HEK293 (cell line): ENCODE results near the gene MRPL51.

ENCODE experiments used
- CTCF ChIA-PET: fragments of 350-600 bp; formaldehyde crosslinking; extraction: SDS; loops from one replicate; lab custom pipeline; 2021; ENCODE audit warnings: antibody characterized with exemption; lab: Yijun Ruan, JAX
- POLR2A ChIA-PET: fragments of 300-600 bp; formaldehyde crosslinking; extraction: SDS; loops from one replicate; lab custom pipeline; 2020; ENCODE audit warnings: antibody characterized with exemption, inconsistent platforms; lab: Yijun Ruan, JAX
- H3K27ac ChIP-seq: fragments of 200-500 bp; sonication (Bioruptor generic); 2 replicates; pipeline ENCODE4 v1.5.1; 2014; ENCODE audit warnings: low read depth, low read length, control low read depth, inconsistent platforms; ENCODE audit errors: extremely low read depth
- H3K36me3 ChIP-seq, 2 experiments: fragments of 200-500 bp in 1 of 2; sonication (Bioruptor generic) in 1 of 2; 1 replicate in 1 of 2; 2 replicates in 1 of 2; pipeline ENCODE4 v1.5.1; 2014 to 2017; ENCODE audit warnings: inconsistent platforms in 2 of 2, low read length in 2 of 2; ENCODE audit not compliant: control insufficient read depth in 2 of 2, insufficient read depth in 1 of 2
- H3K4me1 ChIP-seq: fragments of 200-500 bp; sonication (Bioruptor generic); 2 replicates; pipeline ENCODE4 v1.5.1; 2014; ENCODE audit warnings: mild to moderate bottlenecking, low read length, inconsistent platforms; ENCODE audit not compliant: control insufficient read depth, insufficient read depth
- H3K4me3 ChIP-seq: 2 replicates; pipeline ENCODE4 v1.5.1; 2011; ENCODE audit warnings: low read depth, mild to moderate bottlenecking, control low read depth, low read length, moderate library complexity
- H3K9me3 ChIP-seq: fragments of 200-500 bp; sonication (Bioruptor generic); 2 replicates; pipeline ENCODE4 v1.5.1; 2014; ENCODE audit warnings: low read depth, low read length, inconsistent platforms; ENCODE audit not compliant: control insufficient read depth, insufficient read depth
- BCL11A ChIP-seq: fragments of 450-650 bp; formaldehyde crosslinking; IDR thresholded peaks from 2 replicates; pipeline ENCODE4 v1.5.1; 2016; ENCODE audit warnings: low read depth, missing biosample characterization, missing genetic modification characterization
- GFI1B ChIP-seq: fragments of 450-650 bp; formaldehyde crosslinking; IDR thresholded peaks from 2 replicates; pipeline ENCODE4 v1.5.1; 2016; ENCODE audit warnings: missing biosample characterization, missing genetic modification characterization
- HOXA7 ChIP-seq: sonication (generic); formaldehyde crosslinking; IDR thresholded peaks from 2 replicates; pipeline ENCODE4 v1.8.1; 2022; ENCODE audit warnings: missing genetic modification reagents, borderline replicate concordance
- SCRT1 ChIP-seq: fragments of 450-650 bp; formaldehyde crosslinking; IDR thresholded peaks from 2 replicates; pipeline ENCODE4 v1.5.1; 2016; ENCODE audit warnings: missing biosample characterization, missing genetic modification characterization, borderline replicate concordance
- ZBTB17 ChIP-seq: fragments of 450-650 bp; formaldehyde crosslinking; IDR thresholded peaks from 2 replicates; pipeline ENCODE4 v1.5.1; 2016; ENCODE audit warnings: missing biosample characterization, missing genetic modification characterization
- ZFP41 ChIP-seq: fragments of 450-650 bp; formaldehyde crosslinking; IDR thresholded peaks from 2 replicates; pipeline ENCODE4 v1.5.1; 2016; ENCODE audit warnings: missing biosample characterization, missing genetic modification characterization, borderline replicate concordance
- ZNF133 ChIP-seq: fragments of 450-650 bp; formaldehyde crosslinking; IDR thresholded peaks from 2 replicates; pipeline ENCODE4 v1.5.1; 2016; ENCODE audit warnings: missing biosample characterization, missing genetic modification characterization
- ZNF2 ChIP-seq: fragments of 450-650 bp; formaldehyde crosslinking; IDR thresholded peaks from 2 replicates; pipeline ENCODE4 v1.5.1; 2016; ENCODE audit warnings: missing biosample characterization, missing genetic modification characterization
- ZNF221 ChIP-seq: fragments of 450-650 bp; formaldehyde crosslinking; IDR thresholded peaks from 2 replicates; pipeline ENCODE4 v1.5.1; 2017; ENCODE audit warnings: missing biosample characterization, missing genetic modification characterization, borderline replicate concordance
- ZNF23 ChIP-seq: fragments of 450-650 bp; formaldehyde crosslinking; IDR thresholded peaks from 2 replicates; pipeline ENCODE4 v1.5.1; 2016; ENCODE audit warnings: missing biosample characterization, missing genetic modification characterization, borderline replicate concordance
- ZNF341 ChIP-seq: fragments of 450-650 bp; formaldehyde crosslinking; IDR thresholded peaks from 2 replicates; pipeline ENCODE4; 2016; ENCODE audit warnings: low read depth, missing biosample characterization, missing genetic modification characterization
- ZNF423 ChIP-seq: fragments of 450-650 bp; formaldehyde crosslinking; IDR thresholded peaks from 2 replicates; pipeline ENCODE4 v1.5.1; 2016; ENCODE audit warnings: missing biosample characterization, missing genetic modification characterization
- ZNF426 ChIP-seq: fragments of 450-650 bp; formaldehyde crosslinking; IDR thresholded peaks from 2 replicates; pipeline ENCODE4 v1.5.1; 2017; ENCODE audit warnings: missing biosample characterization, missing genetic modification characterization, mild to moderate bottlenecking, inconsistent platforms, moderate library complexity
- ZNF433 ChIP-seq: fragments of 450-650 bp; formaldehyde crosslinking; IDR thresholded peaks from 2 replicates; pipeline ENCODE4 v1.5.1; 2016; ENCODE audit warnings: missing biosample characterization, missing genetic modification characterization, low read depth
- ZNF510 ChIP-seq: fragments of 450-650 bp; formaldehyde crosslinking; IDR thresholded peaks from 2 replicates; pipeline ENCODE4 v1.5.1; 2018; ENCODE audit warnings: mild to moderate bottlenecking, missing genetic modification characterization, missing biosample characterization; ENCODE audit not compliant: insufficient replicate concordance
- ZNF521 ChIP-seq: fragments of 450-650 bp; formaldehyde crosslinking; IDR thresholded peaks from 2 replicates; pipeline ENCODE4 v1.5.1; 2017; ENCODE audit warnings: missing biosample characterization, mild to moderate bottlenecking, missing genetic modification characterization
- ZNF529 ChIP-seq: fragments of 450-650 bp; formaldehyde crosslinking; IDR thresholded peaks from 2 replicates; pipeline ENCODE4 v1.5.1; 2017; ENCODE audit warnings: missing genetic modification characterization, missing biosample characterization; ENCODE audit not compliant: insufficient replicate concordance
- ZNF596 ChIP-seq: fragments of 450-650 bp; IDR thresholded peaks from 2 replicates; pipeline ENCODE4 v1.5.0; 2018; ENCODE audit warnings: missing biosample characterization, mild to moderate bottlenecking, missing genetic modification characterization, moderate library complexity
- ZNF654 ChIP-seq: fragments of 450-650 bp; formaldehyde crosslinking; IDR thresholded peaks from 2 replicates; pipeline ENCODE4 v1.5.1; 2016; ENCODE audit warnings: low read depth, missing biosample characterization, missing genetic modification characterization
- ZNF658 ChIP-seq: fragments of 450-650 bp; formaldehyde crosslinking; IDR thresholded peaks from 2 replicates; pipeline ENCODE4; 2016; ENCODE audit warnings: missing biosample characterization, missing genetic modification characterization
- ZNF707 ChIP-seq: fragments of 450-650 bp; formaldehyde crosslinking; IDR thresholded peaks from 2 replicates; pipeline ENCODE4 v1.5.1; 2016; ENCODE audit warnings: missing biosample characterization, missing genetic modification characterization
- ZNF843 ChIP-seq: fragments of 450-650 bp; formaldehyde crosslinking; IDR thresholded peaks from 2 replicates; pipeline ENCODE4 v1.5.1; 2016; ENCODE audit warnings: missing biosample characterization, missing genetic modification characterization
- ZSCAN30 ChIP-seq: fragments of 450-650 bp; IDR thresholded peaks from 2 replicates; pipeline ENCODE4 v1.5.1; 2018; ENCODE audit warnings: missing biosample characterization, mild to moderate bottlenecking, missing genetic modification characterization, moderate library complexity
- TF ChIP-seq, protein P1 (sequence below): fragments of 450-650 bp; formaldehyde crosslinking; IDR thresholded peaks from 2 replicates; pipeline ENCODE4 v1.5.1; 2016; ENCODE audit warnings: missing biosample characterization, missing genetic modification characterization
- TF ChIP-seq, protein P2 (sequence below): fragments of 450-650 bp; formaldehyde crosslinking; IDR thresholded peaks from 2 replicates; pipeline ENCODE4 v1.5.1; 2016; ENCODE audit warnings: missing biosample characterization, missing genetic modification characterization
- TF ChIP-seq, protein P3 (sequence below): fragments of 450-650 bp; formaldehyde crosslinking; IDR thresholded peaks from 2 replicates; pipeline ENCODE4; 2016; ENCODE audit warnings: missing biosample characterization, missing genetic modification characterization
- TF ChIP-seq, protein P4 (sequence below): fragments of 450-650 bp; formaldehyde crosslinking; IDR thresholded peaks from 2 replicates; pipeline ENCODE4 v1.5.1; 2017; ENCODE audit warnings: missing biosample characterization, missing genetic modification characterization

Gene MRPL51

DNA sequence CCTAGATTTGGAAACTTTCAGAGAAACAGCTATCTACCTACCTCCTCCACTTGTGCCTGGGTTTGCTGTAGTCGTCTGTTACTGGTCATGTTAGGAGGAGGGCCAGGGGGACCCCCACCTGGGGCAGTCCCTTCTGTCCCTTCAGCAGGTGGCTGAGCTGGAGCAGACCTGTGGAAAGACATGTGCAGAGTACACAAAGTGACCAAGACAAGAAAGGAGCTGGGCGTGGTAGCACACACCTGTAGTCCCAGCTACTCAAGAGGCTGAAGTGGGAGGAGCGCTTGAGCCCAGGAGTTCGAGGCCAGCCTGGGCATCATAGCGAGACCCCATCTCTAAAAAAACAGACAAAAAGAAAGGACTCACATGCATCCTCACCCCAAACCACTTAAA lies 26.9 kb downstream of the MRPL51 start:
- POLR2A ChIA-PET: interaction anchor here (0.5 to 2.2 kb wide), 7 partner anchors 9 to 143 kb away, joined by 3 to 13 read pairs (median 3); partner anchors contain the start of gene GAPDH
- no peak for TF ChIP-seq ZNF341 (tag by site-specific recombination)
- TF ChIP-seq SCRT1: no peak
- no peak for TF ChIP-seq ZNF433
- no peak for TF ChIP-seq GFI1B (tag by site-specific recombination)
- no peak for TF ChIP-seq ZNF596 (tag by site-specific recombination)
- TF ChIP-seq, protein P1, sequence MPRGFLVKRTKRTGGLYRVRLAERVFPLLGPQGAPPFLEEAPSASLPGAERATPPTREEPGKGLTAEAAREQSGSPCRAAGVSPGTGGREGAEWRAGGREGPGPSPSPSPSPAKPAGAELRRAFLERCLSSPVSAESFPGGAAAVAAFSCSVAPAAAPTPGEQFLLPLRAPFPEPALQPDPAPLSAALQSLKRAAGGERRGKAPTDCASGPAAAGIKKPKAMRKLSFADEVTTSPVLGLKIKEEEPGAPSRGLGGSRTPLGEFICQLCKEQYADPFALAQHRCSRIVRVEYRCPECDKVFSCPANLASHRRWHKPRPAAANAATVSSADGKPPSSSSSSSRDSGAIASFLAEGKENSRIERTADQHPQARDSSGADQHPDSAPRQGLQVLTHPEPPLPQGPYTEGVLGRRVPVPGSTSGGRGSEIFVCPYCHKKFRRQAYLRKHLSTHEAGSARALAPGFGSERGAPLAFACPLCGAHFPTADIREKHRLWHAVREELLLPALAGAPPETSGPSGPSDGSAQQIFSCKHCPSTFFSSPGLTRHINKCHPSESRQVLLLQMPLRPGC: no peak
- TF ChIP-seq ZNF707 (tag by site-specific recombination): no peak
- no peak for TF ChIP-seq ZFP41 (tag by site-specific recombination)
- TF ChIP-seq, protein P2, sequence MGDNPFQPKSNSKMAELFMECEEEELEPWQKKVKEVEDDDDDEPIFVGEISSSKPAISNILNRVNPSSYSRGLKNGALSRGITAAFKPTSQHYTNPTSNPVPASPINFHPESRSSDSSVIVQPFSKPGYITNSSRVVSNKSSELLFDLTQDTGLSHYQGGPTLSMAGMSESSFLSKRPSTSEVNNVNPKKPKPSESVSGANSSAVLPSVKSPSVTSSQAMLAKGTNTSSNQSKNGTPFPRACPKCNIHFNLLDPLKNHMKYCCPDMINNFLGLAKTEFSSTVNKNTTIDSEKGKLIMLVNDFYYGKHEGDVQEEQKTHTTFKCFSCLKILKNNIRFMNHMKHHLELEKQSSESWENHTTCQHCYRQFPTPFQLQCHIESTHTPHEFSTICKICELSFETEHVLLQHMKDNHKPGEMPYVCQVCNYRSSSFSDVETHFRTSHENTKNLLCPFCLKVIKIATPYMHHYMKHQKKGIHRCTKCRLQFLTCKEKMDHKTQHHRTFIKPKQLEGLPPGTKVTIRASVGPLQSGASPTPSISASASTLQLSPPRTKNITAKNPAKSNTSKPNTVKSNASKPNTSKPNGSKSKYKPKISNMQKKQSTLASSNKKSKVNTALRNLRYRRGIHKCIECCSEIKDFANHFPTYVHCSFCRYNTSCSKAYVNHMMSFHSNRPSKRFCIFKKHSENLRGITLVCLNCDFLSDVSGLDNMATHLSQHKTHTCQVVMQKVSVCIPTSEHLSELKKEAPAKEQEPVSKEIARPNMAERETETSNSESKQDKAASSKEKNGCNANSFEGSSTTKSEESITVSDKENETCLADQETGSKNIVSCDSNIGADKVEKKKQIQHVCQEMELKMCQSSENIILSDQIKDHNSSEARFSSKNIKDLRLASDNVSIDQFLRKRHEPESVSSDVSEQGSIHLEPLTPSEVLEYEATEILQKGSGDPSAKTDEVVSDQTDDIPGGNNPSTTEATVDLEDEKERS: no peak
- TF ChIP-seq, protein P3, sequence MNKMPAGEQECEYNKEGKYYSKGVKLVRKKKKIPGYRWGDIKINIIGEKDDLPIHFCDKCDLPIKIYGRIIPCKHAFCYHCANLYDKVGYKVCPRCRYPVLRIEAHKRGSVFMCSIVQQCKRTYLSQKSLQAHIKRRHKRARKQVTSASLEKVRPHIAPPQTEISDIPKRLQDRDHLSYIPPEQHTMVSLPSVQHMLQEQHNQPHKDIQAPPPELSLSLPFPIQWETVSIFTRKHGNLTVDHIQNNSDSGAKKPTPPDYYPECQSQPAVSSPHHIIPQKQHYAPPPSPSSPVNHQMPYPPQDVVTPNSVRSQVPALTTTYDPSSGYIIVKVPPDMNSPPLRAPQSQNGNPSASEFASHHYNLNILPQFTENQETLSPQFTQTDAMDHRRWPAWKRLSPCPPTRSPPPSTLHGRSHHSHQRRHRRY (tag by site-specific recombination): no peak
- TF ChIP-seq ZNF529 (tag by site-specific recombination): no peak
- no peak for TF ChIP-seq BCL11A (tag by site-specific recombination)
- no peak for TF ChIP-seq ZNF658
- TF ChIP-seq, protein P4, sequence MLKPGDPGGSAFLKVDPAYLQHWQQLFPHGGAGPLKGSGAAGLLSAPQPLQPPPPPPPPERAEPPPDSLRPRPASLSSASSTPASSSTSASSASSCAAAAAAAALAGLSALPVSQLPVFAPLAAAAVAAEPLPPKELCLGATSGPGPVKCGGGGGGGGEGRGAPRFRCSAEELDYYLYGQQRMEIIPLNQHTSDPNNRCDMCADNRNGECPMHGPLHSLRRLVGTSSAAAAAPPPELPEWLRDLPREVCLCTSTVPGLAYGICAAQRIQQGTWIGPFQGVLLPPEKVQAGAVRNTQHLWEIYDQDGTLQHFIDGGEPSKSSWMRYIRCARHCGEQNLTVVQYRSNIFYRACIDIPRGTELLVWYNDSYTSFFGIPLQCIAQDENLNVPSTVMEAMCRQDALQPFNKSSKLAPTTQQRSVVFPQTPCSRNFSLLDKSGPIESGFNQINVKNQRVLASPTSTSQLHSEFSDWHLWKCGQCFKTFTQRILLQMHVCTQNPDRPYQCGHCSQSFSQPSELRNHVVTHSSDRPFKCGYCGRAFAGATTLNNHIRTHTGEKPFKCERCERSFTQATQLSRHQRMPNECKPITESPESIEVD (tag by site-specific recombination): no peak
- no peak for TF ChIP-seq ZNF510 (tag by site-specific recombination)
- no peak overlapping the region for H3K27ac ChIP-seq

DNA sequence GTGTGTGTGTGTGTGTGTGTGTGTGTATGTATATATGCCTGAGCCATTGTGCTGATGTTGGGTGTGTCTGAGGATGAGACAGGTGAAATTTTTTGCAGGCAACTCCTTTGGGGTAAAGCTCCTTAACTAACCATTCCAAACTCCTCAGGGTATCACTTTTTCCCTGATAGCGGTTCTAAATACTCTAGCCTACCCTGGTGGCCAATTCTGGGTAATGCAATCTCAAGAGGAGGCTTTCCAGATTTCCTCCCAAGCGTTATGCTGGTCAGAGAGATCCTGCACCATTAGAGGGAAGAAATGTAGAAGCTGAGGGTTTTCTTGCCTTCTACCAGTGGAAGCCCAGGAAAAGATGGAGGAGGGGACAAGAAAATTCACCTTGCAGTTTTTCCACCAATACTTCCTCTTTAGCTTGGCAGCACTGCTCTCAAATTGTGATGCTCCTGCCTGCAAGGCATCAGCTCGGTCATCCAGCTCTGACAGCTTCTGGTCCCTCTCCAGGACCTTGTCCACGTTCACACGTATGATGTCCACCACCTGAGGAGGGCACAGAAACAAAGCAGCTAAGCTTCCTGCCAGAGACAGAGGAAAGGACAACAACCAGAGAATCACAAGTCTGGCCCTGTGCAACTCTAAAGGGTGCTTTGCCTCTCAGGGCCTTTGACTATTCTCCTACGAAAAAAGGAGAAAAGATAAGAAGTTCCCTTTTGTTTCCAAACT lies 27.4 kb downstream of the MRPL51 start:
- ChIA-PET POLR2A (interaction anchor here (0.9 to 2.2 kb wide), 9 partner anchors 9 to 143 kb away, joined by 3 to 13 read pairs (median 3); partner anchors contain the start of genes GAPDH and TAPBPL), CTCF (interaction anchor here (0.6 to 2.2 kb wide), 66 partner anchors 9 to 1024 kb away, joined by 3 to 73 read pairs (median 4); partner anchors contain the start of genes CD27, MRPL51 and TAPBPL)
- H3K4me3 ChIP-seq: no peak overlapping the region
- peaks cover 9 to 62% of the 10 kb centered on the region in 2 experiments for H3K36me3 ChIP-seq
- H3K9me3 ChIP-seq: no peaks in the 10 kb centered on the region
- peaks cover 2% of the 10 kb centered on the region; the same call in 1 of the 2 replicates for H3K4me1 ChIP-seq
- H3K27ac ChIP-seq: no peak overlapping the region
- TF ChIP-seq HOXA7 (CRISPR knock-in tag) (no peak), ZNF133 (tag by site-specific recombination) (no peak), ZNF423 (tag by site-specific recombination) (no peak), ZNF221 (tag by site-specific recombination) (no peak), ZNF23 (no peak), ZNF426 (tag by site-specific recombination) (no peak), ZNF521 (no peak), ZSCAN30 (tag by site-specific recombination) (no peak), ZNF843 (tag by site-specific recombination) (no peak), ZNF2 (tag by site-specific recombination) (no peak), ZBTB17 (0 out of 2 replicates have a peak, but pooled peaks have one; percentile 18), ZNF654 (tag by site-specific recombination) (peak; percentile 93)

More for the DNA sequence above, 26.9 kb downstream of the MRPL51 start:
- Histone ChIP-seq H3K36me3 (peaks cover 9 to 56% of the 10 kb centered on the region in 2 experiments), H3K4me1 (peaks cover 2% of the 10 kb centered on the region; the same call in 1 of the 2 replicates), H3K4me3 (no peak overlapping the region), H3K9me3 (no peaks in the 10 kb centered on the region)
- CTCF ChIA-PET: interaction anchor here (0.6 to 2.2 kb wide), 38 partner anchors 10 to 1025 kb away, joined by 3 to 73 read pairs (median 6); partner anchors contain the start of genes CD27, MRPL51 and TAPBPL
